WI38 (cell line): Measurements from ENCODE around the gene CHD8.

ENCODE experiments used
- H3K4me3 ChIP-seq: 2 replicates; pipeline ENCODE4 v1.5.1; 2011; ENCODE audit warnings: low read depth, mild to moderate bottlenecking, control low read depth, low read length
- TF ChIP-seq, protein P1 (sequence below): IDR thresholded peaks from 2 replicates; pipeline ENCODE4 v1.5.1; 2012; ENCODE audit warnings: low read depth, mild to moderate bottlenecking, control low read depth, low read length

The CHD8 gene

DNA sequence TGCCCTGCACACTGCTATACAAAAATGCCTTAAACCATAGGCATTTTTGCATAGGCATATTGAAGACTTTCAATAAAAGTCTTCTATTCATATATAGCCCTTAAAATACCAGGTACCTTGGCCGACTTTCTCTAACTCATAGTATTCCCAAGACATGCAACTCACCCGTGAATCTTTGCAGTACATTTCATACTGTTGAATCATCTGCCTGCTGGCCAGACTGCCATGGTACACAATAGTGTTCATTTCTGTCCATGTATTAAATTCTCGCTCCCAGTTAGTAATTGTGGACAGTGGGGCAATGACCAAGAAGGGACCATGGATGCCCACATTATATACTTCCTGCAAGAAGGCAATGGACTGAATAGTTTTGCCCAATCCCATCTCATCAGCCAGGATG is 47.8 kb downstream of the CHD8 start:
- TF ChIP-seq, protein P1, sequence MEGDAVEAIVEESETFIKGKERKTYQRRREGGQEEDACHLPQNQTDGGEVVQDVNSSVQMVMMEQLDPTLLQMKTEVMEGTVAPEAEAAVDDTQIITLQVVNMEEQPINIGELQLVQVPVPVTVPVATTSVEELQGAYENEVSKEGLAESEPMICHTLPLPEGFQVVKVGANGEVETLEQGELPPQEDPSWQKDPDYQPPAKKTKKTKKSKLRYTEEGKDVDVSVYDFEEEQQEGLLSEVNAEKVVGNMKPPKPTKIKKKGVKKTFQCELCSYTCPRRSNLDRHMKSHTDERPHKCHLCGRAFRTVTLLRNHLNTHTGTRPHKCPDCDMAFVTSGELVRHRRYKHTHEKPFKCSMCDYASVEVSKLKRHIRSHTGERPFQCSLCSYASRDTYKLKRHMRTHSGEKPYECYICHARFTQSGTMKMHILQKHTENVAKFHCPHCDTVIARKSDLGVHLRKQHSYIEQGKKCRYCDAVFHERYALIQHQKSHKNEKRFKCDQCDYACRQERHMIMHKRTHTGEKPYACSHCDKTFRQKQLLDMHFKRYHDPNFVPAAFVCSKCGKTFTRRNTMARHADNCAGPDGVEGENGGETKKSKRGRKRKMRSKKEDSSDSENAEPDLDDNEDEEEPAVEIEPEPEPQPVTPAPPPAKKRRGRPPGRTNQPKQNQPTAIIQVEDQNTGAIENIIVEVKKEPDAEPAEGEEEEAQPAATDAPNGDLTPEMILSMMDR: no peak

DNA sequence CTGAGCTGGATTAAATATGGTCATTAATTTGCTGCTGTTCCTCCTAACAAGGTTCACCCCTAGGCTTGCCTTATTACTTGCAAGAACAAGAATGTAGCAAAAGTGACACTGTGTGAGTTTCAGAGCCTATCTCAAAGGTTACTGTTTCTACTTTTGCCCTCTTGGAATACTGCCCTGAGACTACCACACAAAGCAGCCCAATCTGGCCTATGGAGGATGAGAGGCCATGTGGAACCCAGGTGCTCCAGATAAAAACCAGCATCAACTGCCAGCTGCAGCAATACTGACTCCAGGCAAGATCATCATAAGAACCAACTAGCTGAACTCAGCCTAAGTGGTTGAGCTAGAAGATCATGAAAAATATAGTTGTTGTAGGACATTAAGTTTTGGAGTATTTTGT is 49.7 kb downstream of the CHD8 start:
- TF ChIP-seq, protein P1: no peak

More for the DNA sequence above, 47.8 kb downstream of the CHD8 start:
- H3K4me3 ChIP-seq: no peak overlapping the region

DNA sequence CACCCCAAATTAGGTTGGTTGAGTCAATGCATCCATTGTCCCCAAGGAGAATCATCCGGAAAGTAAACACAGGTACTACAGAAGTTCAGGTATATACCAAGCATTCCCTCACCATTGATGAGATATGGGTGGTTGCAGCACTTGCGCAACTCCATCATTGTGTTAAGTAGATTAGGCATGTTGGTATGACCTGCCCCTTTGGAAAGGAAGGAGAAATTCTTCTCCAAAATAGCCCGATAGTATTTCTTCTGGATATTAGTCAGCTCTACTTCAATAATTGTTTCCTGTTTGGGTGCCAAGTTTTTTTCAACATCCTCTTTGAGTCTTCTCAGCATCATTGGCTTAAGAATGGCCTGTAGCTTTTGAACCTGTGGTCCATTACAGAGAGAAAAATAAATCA is 50.8 kb downstream of the CHD8 start:
- TF ChIP-seq, protein P1: no peak
- no peak overlapping the region for H3K4me3 ChIP-seq

More for the DNA sequence above, 49.7 kb downstream of the CHD8 start:
- no peak overlapping the region for H3K4me3 ChIP-seq

DNA sequence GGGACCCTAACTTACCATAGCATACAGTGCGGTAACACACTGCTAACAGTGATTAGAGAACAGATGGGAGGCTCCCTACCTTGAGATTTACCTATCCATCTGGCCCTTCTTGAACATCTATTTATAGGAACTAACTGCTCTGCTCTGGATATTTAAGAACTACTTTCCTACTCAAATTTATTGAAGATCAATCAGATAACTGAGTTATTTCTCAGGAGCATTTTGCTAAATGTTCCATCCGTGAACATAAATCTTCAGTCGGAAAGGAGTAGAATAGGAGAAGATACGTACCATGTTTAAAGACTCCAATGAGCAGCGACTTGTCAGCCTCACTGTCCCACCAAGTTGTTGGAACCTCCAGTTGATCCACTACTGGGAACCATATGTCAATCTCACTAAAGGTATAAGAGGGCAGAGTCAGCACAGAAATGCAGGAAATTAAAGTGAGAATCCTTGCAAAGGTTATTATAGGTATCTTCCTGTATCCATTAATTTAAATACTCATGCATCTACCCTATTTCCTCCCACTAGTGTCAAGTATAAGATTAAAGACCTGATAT is 56.5 kb downstream of the CHD8 start:
- H3K4me3 ChIP-seq: no peak overlapping the region
- TF ChIP-seq, protein P1: no peak

DNA sequence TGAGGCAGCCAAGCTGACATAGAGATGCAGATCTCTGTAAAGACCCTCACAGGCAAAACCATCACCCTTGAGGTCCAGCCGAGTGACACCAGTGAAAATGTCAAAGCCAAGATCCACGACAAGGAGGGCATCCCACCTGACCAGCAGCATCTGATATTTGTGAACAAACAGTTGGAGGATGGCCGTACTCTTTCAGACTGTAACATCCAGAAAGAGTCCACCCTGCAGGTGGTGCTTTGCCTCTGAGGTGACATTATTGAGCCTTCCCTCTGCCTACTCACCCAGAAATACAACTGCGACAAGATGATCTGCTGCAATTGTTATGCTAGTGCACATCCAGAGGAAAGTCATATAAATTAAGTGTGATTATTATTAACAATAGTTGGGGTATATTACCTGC is 57.0 kb downstream of the CHD8 start:
- no peak overlapping the region for H3K4me3 ChIP-seq
- TF ChIP-seq, protein P1: no peak

DNA sequence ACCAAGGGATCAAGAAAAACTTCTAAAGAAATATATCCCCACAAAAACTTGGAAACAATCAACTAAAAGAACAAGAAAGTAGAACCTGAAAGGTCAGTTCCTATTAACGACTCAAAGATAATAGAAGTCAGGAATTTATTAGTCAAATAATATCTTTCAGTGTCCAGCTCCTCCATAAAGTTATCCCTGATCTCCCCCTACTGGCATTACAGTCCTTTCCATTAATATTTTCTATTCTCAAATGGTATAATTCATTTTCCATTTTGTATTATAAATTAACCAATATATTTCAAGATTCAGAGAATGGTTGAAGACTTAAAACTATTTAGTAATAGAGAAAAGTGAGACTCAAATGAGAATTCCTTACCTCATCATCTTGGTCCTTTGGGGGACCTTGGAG is 60.5 kb downstream of the CHD8 start:
- TF ChIP-seq, protein P1: no peak

DNA sequence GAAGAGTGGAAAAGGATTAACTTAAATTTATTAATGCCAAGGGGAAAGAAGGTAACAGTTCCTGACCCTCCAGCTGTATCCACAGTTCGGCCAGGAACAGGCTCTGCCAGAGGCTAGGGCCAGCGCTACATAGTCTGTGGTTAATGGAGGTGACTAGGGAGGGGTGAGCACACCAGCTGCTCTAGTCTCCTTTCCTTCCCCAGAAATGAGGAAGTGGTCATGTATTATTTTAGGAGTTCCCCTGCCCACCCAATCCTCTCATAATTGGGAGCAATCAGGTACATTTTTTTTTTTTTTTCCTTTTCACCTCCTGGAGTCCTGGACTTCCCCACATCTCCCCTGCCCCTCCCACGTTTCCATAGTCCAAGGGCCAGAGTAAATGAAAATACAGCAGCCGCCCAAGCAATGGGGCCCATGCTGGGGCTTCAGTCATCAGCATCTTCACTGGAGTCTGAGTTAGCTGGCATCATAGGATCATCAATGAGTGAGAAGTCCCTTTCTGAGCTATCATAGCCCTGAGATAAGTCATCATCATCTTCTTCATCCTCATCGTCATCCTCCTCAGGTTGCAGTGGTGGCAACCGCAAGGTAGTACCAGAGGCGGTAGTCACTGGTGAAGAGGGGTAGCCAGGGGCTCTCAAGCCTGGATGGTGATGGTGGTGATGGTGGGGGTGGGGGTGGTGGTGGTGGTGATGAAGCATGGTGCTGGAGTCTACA is 70.6 kb downstream of the CHD8 start:
- TF ChIP-seq, protein P1: no peak

More for the DNA sequence above, 60.5 kb downstream of the CHD8 start:
- H3K4me3 ChIP-seq: no peak overlapping the region

More for the DNA sequence above, 70.6 kb downstream of the CHD8 start:
- no peak overlapping the region for H3K4me3 ChIP-seq
